GM19468 (cell line): Measurements from ENCODE around the gene VPS9D1.
A peak's percentile ranks its signal among the peaks of the same experiment; 100 is the strongest.
"Not testable (repeated sequence)": the region's sequence is repeated elsewhere in the genome, so short reads cannot be mapped to it uniquely, and the experiment has no call there.

ENCODE experiments used
- ATAC-seq: cut with Tn5 transposase; IDR thresholded peaks from one replicate; pipeline ENCODE4 v1.9.1; 2021; ENCODE audit warnings: mild to moderate bottlenecking, moderate library complexity, moderate number of reproducible peaks; ENCODE audit not compliant: unreplicated experiment; ENCODE audit errors: extremely low read depth

The VPS9D1 gene

GRCh38 chr16:89710709-89711564, 9.8 kb downstream of the VPS9D1 start:
- ATAC-seq = no peak

- ATAC-seq = no peak
Measured at GRCh38 chr16:89709716-89710432, 10.8 kb downstream of the VPS9D1 start.

GRCh38 chr16:89709166-89709565, 11.5 kb downstream of the VPS9D1 start:
- no peak for ATAC-seq

- no peak for ATAC-seq
Measured at GRCh38 chr16:89708481-89708931, 12.2 kb downstream of the VPS9D1 start.

- ATAC-seq = no peak
Measured at GRCh38 chr16:89707695-89708094, 13.0 kb downstream of the VPS9D1 start.

DNA sequence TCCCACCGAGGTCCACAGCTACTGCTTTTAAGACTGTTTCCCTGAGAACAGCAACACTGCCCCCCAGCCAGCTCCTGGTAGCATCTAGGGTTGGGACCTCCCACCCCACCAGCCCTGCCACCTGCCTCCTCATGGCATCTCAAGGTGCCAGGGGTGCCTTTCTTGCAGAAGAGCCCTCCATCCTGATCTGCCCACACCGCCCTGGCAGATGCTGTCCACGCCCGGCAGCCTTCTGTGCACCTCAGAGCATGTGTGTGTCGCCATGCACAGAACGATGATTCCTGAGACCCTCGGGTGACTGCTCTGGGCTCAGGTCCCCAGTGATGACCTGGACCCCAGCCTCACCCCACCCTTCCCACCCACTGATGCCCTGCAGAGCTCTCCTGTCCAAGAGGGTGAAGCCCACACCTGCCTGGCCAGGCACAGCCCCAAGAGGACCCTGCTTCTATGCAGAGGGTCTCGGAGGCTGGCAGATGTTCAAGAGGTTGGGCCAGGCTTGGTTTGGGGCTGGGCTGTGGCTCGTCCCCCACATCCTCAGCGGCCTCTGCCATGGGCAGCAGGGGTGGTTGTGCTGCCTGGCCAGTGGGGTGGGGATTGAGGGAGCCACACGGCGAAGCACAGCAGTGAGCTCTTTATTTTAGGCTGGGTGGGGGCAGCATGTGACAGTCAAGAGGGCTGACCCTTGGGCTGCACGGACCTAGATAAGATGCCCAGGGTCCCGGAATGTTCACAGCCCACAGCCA, 14.0 kb downstream of the VPS9D1 start:
- ATAC-seq = no peak

- ATAC-seq = no peak
Measured at GRCh38 chr16:89705006-89705405, 15.7 kb downstream of the VPS9D1 start.

GRCh38 chr16:89704281-89704680, 16.4 kb downstream of the VPS9D1 start:
- no peak for ATAC-seq

GRCh38 chr16:89701425-89702406, 19.0 kb downstream of the VPS9D1 start, which contains the start of gene SPATA2L:
Gene SPATA2L (minus strand): TSS chr16:89701705. CDS start chr16:89701232, 473 bp downstream.
- peak; percentile 62 for ATAC-seq

DNA sequence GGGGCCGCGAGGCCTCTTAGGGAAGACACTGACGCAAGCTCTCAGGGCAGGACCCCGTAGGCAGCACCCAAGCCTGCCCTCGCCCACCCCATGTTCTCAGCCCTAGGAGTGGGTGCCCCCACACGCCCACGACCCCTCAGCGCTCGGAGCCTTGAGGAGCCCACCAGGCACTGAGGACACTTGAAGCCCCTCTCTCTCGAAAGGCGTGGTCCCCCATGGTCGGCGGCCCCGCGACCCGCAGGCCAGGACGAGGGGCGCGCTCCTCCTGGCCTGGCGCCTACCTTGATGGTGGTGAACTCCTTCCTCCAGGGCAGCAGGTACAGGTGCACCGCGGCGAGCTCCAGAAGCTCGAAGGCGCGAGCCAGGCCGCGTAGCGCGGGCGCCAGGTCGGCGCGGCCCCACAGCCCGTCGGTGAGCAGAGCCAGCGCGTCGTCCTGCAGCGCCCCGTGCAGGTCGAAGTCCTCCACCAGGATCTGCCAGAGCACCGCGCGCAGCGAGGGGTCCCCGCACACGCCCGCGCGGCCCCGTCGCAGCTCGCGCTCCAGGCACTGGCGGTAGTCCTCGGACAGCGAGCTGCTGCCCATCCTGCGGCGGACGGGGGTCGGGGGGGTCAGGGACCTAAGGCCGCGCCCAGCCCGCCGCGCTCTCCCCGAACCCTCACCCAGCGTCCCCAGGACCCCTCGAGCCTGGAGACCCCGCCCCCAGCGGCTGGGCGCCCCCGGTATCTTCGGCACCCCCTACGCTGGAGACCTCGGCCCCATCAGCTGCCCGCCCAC, 19.9 kb downstream of the VPS9D1 start:
- no peak for ATAC-seq

- ATAC-seq = peak; percentile 14
Measured at GRCh38 chr16:89700100-89700648, 20.5 kb downstream of the VPS9D1 start.

DNA sequence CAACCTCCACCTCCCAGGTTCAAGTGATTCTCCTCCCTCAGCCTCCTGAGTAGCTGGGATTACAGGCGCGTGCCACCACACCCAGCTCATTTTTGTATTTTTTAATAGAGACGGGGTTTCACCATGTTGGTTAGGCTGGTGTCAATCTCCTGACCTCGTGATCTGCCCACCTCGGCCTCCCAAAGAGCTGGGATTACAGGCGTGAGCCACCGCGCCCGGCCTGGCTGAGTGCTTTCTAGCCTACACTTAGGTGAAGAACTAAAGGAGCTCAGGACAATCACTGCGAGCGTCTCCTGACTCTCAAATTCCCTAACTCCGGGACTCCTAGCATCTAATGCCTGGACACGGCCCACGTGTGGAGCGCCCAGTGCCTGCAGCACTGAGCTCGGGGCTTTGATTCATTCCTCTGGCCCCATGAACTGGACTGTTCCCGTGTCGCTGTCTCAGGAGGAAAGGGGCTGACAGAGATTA, 21.0 kb downstream of the VPS9D1 start:
- ATAC-seq = not testable (repeated sequence)

DNA sequence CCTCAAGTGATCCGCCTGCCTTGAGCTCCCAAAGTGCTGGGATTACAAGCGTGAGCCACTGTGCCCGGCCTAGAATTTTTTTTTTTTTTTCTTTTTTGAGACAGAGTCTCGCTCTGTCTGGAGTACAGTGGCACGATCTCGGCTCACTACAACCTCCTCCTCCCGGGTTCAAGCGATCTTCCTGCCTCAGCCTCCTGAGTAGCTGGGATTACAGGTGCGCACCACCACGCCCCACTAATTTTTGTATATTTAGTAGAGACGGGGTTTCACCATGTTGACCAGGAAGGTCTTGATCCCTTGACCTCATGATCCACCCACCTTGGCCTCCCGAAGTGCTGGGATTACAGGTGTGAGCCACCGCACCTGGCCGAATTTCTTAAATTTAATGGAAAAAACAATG, 22.0 kb downstream of the VPS9D1 start:
- not testable (repeated sequence) for ATAC-seq

- ATAC-seq = no peak
Measured at GRCh38 chr16:89697616-89698331, 22.9 kb downstream of the VPS9D1 start.

- ATAC-seq = no peak
Measured at GRCh38 chr16:89697161-89697615, 23.5 kb downstream of the VPS9D1 start.

GRCh38 chr16:89696670-89697128, 24.0 kb downstream of the VPS9D1 start:
- ATAC-seq = no peak

GRCh38 chr16:89695875-89696669, 24.6 kb downstream of the VPS9D1 start:
- no peak for ATAC-seq
